Stimulated activated CD8-positive, alpha-beta memory T cell treated with anti-CD3 and anti-CD28 coated beads, Interleukin-15, amount 100 ng/mL, for 1 hour (primary cell): ENCODE data around the gene CTU2.

Experiments
- DNase-seq: peaks from one replicate; pipeline ENCODE4 v3.0.0-alpha.2; 2020; ENCODE audit warnings: low read depth

CTU2 gene

GRCh38 chr16:88697116-88697830 is 9.0 kb upstream of the CTU2 start:
- DNase-seq: no peak

- no peak for DNase-seq
Measured at GRCh38 chr16:88697831-88698615, 8.3 kb upstream of the CTU2 start.

DNA sequence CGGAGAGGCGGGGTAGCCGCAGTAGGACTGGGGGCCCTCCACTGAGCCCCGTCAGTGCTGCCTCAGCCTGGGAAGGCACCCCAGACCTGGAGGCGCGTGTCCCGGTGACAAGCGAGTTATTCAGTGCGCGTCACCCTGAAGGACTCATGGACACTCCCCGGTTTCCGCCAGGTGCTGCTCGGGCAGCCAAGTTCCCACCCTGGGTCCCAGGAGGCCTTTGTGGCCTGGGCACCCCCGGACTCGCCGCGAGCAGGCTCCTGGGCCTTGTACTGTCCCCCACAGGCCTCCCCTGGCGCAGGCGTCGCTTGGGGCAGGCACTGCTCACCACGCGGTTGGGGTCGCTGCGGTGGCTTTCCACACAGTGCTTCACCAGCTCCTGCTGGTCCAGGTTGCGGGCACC is 7.7 kb upstream of the CTU2 start:
- DNase-seq: no peak

- DNase-seq: no peak
Measured at GRCh38 chr16:88699180-88699579, 7.1 kb upstream of the CTU2 start.

DNA sequence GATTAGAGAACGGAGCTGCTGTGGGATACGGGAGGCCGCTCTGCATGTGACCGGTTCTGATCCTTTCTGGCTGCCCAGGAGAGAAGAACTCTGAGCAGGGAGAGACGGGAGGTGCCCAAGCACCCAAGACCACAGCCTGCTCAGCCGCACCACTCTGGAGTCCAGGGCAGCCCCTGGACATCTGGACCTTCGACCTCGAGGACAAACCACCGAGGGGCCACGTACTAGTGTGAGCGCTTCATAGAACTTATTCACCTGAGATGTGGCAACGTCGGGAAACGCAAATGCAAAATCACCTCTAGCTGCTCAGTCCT is 6.0 kb upstream of the CTU2 start:
- no peak for DNase-seq

GRCh38 chr16:88700636-88701482 is 5.4 kb upstream of the CTU2 start:
- peak; percentile 90 for DNase-seq

GRCh38 chr16:88701581-88702370 is 4.5 kb upstream of the CTU2 start:
- no peak for DNase-seq

- DNase-seq: no peak
Measured at GRCh38 chr16:88702371-88703210, 3.7 kb upstream of the CTU2 start.

- DNase-seq: peak; percentile 38
Measured at GRCh38 chr16:88703486-88704309, 2.6 kb upstream of the CTU2 start.

GRCh38 chr16:88705076-88705684 is 1.1 kb upstream of the CTU2 start:
- no peak for DNase-seq

DNA sequence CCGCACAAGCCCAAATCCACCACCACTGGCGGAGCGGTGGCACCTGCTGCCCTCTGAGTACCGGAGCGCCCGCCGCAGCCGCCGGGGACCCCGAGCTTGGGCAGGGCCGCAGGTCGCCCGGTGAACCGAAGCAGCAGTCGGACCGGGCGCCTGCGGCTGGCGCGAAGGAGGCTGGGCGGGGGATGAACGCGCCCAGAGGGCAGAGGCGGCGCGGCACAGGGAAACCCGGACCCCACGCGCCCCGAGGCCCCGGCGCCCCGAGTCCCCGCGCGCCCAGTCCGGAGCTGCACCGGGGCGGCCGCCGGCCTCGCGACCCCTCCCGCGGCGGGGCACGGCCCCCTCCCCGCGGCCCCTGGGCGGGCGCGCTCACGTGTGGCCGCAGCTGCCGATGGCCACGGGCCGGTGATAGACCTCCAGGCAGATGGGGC is 488 bp upstream of the CTU2 start:
- DNase-seq: no peak

- no peak for DNase-seq
Measured at GRCh38 chr16:88706965-88707826, 893 bp downstream of the CTU2 start.

- no peak for DNase-seq
Measured at GRCh38 chr16:88710556-88710955, 4.3 kb downstream of the CTU2 start.

- DNase-seq: no peak
Measured at GRCh38 chr16:88711750-88712340, 5.5 kb downstream of the CTU2 start.

DNA sequence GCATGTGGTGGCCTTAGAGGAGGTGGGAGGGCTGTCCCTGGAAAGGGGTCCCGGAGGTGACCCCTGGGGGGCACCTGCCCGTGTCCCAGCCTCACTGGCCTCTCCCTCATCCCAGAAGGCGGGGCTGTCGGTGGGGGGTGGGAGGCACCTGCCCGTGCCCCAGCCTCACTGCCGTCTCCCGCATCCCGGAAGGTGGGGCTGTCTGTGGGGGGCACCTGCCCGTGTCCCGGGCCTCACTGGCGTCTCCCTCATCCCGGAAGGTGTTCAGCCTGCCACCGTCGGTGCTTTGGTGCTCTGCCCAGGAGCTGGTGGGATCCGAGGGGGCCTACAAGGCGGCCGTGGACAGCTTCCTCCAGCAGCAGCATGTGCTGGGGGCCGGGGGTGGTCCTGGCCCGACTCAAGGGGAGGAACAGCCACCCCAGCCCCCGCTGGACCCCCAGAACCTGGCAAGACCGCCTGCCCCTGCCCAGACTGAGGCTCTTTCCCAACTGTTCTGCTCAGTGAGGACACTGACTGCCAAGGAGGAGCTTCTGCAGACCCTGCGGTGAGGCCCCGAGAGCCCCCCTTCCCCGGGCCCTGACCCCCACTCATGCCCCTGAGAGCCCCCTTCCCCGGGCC is 6.2 kb downstream of the CTU2 start:
- no peak for DNase-seq

DNA sequence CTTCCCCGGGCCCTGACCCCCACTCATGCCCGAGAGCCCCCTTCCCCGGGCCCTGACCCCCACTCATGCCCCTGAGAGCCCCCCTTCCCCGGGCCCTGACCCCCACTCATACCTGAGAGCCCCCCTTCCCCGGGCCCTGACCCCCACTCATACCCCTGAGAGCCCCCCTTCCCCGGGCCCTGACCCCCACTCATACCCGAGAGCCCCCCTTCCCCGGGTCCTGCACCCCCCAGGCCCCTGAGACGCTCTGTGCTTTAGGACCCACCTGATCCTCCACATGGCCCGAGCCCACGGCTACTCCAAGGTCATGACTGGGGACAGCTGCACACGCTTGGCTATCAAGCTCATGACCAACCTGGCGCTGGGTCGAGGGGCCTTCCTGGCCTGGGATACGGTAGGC is 6.8 kb downstream of the CTU2 start:
- DNase-seq: no peak

DNA sequence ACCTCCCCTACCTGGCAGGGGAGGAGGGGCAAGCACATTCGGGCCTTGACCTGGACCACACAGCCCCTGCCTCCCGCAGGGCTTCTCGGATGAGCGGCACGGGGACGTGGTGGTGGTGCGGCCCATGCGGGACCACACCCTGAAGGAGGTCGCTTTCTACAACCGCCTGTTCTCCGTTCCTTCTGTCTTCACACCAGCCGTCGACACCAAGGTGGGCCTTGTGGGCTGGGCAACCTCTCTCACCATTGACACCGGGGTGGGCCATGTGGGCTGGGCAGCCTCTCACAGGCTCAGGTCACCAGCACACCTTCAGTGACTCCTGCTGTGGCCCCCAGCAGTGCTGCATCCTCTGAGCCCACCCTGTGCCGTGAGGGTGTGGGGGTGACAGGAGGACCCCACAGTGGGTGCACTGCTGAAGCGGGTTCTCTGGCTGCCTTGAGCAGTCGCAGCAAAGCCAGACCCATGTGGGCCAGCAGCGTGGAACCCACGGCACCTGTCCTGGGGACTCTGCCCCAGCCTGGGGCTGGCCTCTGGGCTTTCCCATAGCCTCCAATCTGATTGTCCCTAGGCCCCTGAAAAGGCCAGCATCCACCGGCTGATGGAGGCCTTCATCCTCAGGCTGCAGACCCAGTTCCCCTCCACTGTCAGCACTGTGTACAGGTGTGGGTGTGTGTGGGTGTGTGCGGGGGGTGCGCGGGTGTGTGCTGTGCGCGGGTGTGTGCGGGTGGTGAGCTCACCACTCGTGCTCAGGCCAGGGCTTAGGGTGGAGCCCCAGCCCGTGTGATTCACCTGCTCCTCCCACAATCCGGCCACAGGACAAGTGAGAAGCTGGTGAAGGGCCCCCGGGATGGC is 7.5 kb downstream of the CTU2 start:
- DNase-seq: no peak
